Endothelial cell of umbilical vein (primary cell): ENCODE data around the gene CD47. TPM values are rescaled to one million over a fixed set of nuclear protein-coding genes. Genes with fewer than 3 reads are reported as not detected.

Source experiments
- BruUV-seq: library from RNA; stranded (reverse); fragments of 400-500 nt; replicated peaks from 2 replicates; lab custom pipeline; 2021; lab: Mats Ljungman, UMichigan
- CTCF ChIA-PET: fragments of 300-600, 350-600 bp; sonication (Branson Sonifier 250); formaldehyde crosslinking; loops from one replicate; lab custom pipeline; 2021; ENCODE audit warnings: antibody characterized with exemption, inconsistent platforms; lab: Charles Lee
- POLR2A ChIA-PET: fragments of 300-600, 350-600 bp; sonication (Branson Sonifier 250); formaldehyde crosslinking; loops from one replicate; lab custom pipeline; 2021; ENCODE audit warnings: antibody characterized with exemption, inconsistent platforms; lab: Charles Lee
- DNase-seq: peaks from one replicate; pipeline ENCODE4 v3.0.0-alpha.2; 2011; ENCODE audit warnings: low read depth, low spot score
- FAIRE-seq: peaks from 2 replicates; lab custom pipeline; 2011; peaks lifted over from hg19 to GRCh38; lab: Jason Lieb, UNC
- H2AFZ ChIP-seq: 2 replicates; pipeline ENCODE4 v1.6.0; 2012; ENCODE audit warnings: low read depth, low read length, control low read depth, inconsistent platforms
- H3K27ac ChIP-seq: 2 replicates; pipeline ENCODE4 v1.5.1; 2011; ENCODE audit warnings: low read depth, mild to moderate bottlenecking, control low read depth, low read length, moderate library complexity; ENCODE audit not compliant: insufficient read depth
- H3K27me3 ChIP-seq, 2 experiments: 2 replicates each; pipeline versions ENCODE4 v1.6.0 to v1.6.1; 2011; ENCODE audit warnings: low read length in 2 of 2, mixed read lengths in 1 of 2; ENCODE audit not compliant: control insufficient read depth in 2 of 2, insufficient read depth in 2 of 2
- H3K36me3 ChIP-seq, 2 experiments: 2 replicates in 1 of 2; 3 replicates in 1 of 2; pipeline ENCODE4 v1.5.1; 2011; ENCODE audit warnings: low read length in 2 of 2, mild to moderate bottlenecking in 1 of 2, moderate library complexity in 1 of 2; ENCODE audit not compliant: control insufficient read depth in 2 of 2, insufficient read depth in 2 of 2; ENCODE audit errors: extremely low read depth in 1 of 2
- H3K4me1 ChIP-seq: 3 replicates; pipeline ENCODE4 v1.5.1; 2011; ENCODE audit warnings: mild to moderate bottlenecking, low read length; ENCODE audit not compliant: control insufficient read depth, insufficient read depth; ENCODE audit errors: extremely low read depth
- H3K4me2 ChIP-seq: 2 replicates; pipeline ENCODE4 v1.6.1; 2011; ENCODE audit warnings: low read length, control low read depth, mixed read lengths; ENCODE audit not compliant: insufficient read depth
- H3K4me3 ChIP-seq, 3 experiments: fragments of 200-600 bp in 1 of 3; sonication (generic), shearing (Covaris generic) in 1 of 3; replicated peaks in 1 of 3; 2 replicates each; pipeline ENCODE4 v1.5.1; 2011 to 2016; ENCODE audit warnings: control low read depth in 3 of 3, low read length in 3 of 3, mild to moderate bottlenecking in 2 of 3, inconsistent platforms in 1 of 3, low read depth in 1 of 3, moderate library complexity in 1 of 3; ENCODE audit not compliant: insufficient read depth in 1 of 3
- H3K79me2 ChIP-seq: 2 replicates; pipeline ENCODE4 v1.6.0; 2012; ENCODE audit warnings: low read length, inconsistent platforms; ENCODE audit not compliant: control insufficient read depth, insufficient read depth
- H3K9ac ChIP-seq: replicated peaks from 2 replicates; pipeline ENCODE3; 2011; ENCODE audit warnings: low read length, control low read depth; ENCODE audit not compliant: insufficient read depth; ENCODE audit errors: extremely low read depth
- H3K9me1 ChIP-seq: replicated peaks from 3 replicates; pipeline ENCODE4 v1.6.0; 2011; ENCODE audit warnings: mild to moderate bottlenecking, low read length; ENCODE audit not compliant: control insufficient read depth, insufficient read depth; ENCODE audit errors: extremely low read depth
- H3K9me3 ChIP-seq: replicated peaks from 2 replicates; pipeline ENCODE4 v1.5.1; 2012; ENCODE audit warnings: low read length, inconsistent platforms; ENCODE audit not compliant: control insufficient read depth, insufficient read depth
- H4K20me1 ChIP-seq: replicated peaks from 2 replicates; pipeline ENCODE3; 2011; ENCODE audit warnings: mild to moderate bottlenecking, low read length; ENCODE audit not compliant: control insufficient read depth, insufficient read depth; ENCODE audit errors: extremely low read depth
- CTCF ChIP-seq, 2 donors: IDR thresholded peaks; 1 replicate in 1 of 2; 2 replicates in 1 of 2; pipeline ENCODE4 v1.5.1; 2011; ENCODE audit warnings: low read length in 2 of 2, mild to moderate bottlenecking in 2 of 2, moderate library complexity in 2 of 2, control low read depth in 1 of 2, inconsistent platforms in 1 of 2, low read depth in 1 of 2; ENCODE audit not compliant: insufficient read depth in 1 of 2; ENCODE audit errors: extremely low read depth in 1 of 2
- EZH2 ChIP-seq: IDR thresholded peaks from 2 replicates; pipeline ENCODE4 v1.6.1; 2012; ENCODE audit warnings: borderline replicate concordance, low read depth, mild to moderate bottlenecking, moderate library complexity, low read length, inconsistent platforms; ENCODE audit not compliant: severe bottlenecking
- FOS ChIP-seq: IDR thresholded peaks from 2 replicates; pipeline ENCODE4 v1.6.1; 2011; ENCODE audit warnings: mild to moderate bottlenecking, low read length, moderate library complexity, borderline replicate concordance; ENCODE audit not compliant: insufficient read depth
- GATA2 ChIP-seq: IDR thresholded peaks from 2 replicates; pipeline ENCODE4 v1.7.0; 2011; ENCODE audit warnings: low read depth, mild to moderate bottlenecking, moderate library complexity, mixed read lengths, low read length; ENCODE audit not compliant: insufficient read length, insufficient read depth
- JUN ChIP-seq: IDR thresholded peaks from 2 replicates; pipeline ENCODE4 v1.6.1; 2011; ENCODE audit warnings: borderline replicate concordance, low read depth; ENCODE audit not compliant: insufficient read length, insufficient read depth
- MYC ChIP-seq: IDR thresholded peaks from one replicate; pipeline ENCODE4 v1.6.1; 2011; ENCODE audit warnings: mild to moderate bottlenecking, low read depth, low read length
- POLR2A ChIP-seq: IDR thresholded peaks from 2 replicates; pipeline ENCODE4 v1.6.1; 2012; ENCODE audit warnings: low read depth, mild to moderate bottlenecking, control low read depth, low read length
- POLR2AphosphoS5 ChIP-seq: IDR thresholded peaks from 2 replicates; pipeline ENCODE4 v1.6.1; 2012; ENCODE audit warnings: low read depth, mild to moderate bottlenecking, control low read depth, low read length, moderate library complexity; ENCODE audit not compliant: insufficient read depth
- dilution Hi-C: fragments of 300-500 bp; cut with MboI; formaldehyde crosslinking; loops from one replicate; pipeline ENCODE4 v1.15.0; 2019; ENCODE audit warnings: low sequenced_read_pairs; ENCODE audit not compliant: extremely low pct_ligation_motif_present
- intact Hi-C: fragments of 100-400 bp; cut with micrococcal nuclease; formaldehyde crosslinking; loops from one replicate; pipeline ENCODE4 v1.10.0; 2022
- polyA plus RNA-seq, 4 experiments: library from polyadenylated mRNA; depleted of rRNA in 3 of 4; stranded (reverse) in 3 of 4; unstranded in 1 of 4; fragments of >200 nt; gene quantifications; 2 replicates each; pipeline versions ENCODE4 v1.2.1 to v1.2.3, GENCODE V29; 2011 to 2012; ENCODE audit warnings: missing spikeins in 1 of 4
- total RNA-seq: library from RNA; stranded (reverse); gene quantifications from 2 replicates; pipeline ENCODE4 v1.2.3, GENCODE V29; 2021
- TF ChIP-seq, protein P1 (sequence below): IDR thresholded peaks from 2 replicates; pipeline ENCODE4 v1.6.1; 2011; ENCODE audit not compliant: insufficient read depth, insufficient read length

The CD47 gene
- total and polyA plus RNA-seq, 2 donors (not counting 3 experiments of a cell fraction or from before 2014, with no cell fraction given) = 29.3 to 32.2 TPM

- ChIA-PET CTCF (no interaction called here), POLR2A (no interaction called here)
- Histone ChIP-seq H3K27me3 (no peaks in the 10 kb centered on the region), H3K36me3 (peaks cover 2 to 3% of the 10 kb centered on the region in 2 experiments), H3K4me1 (no peaks in the 10 kb centered on the region), H3K27ac (no peak overlapping the region), H2AFZ (no peak overlapping the region), H3K79me2 (no peaks in the 10 kb centered on the region), H4K20me1 (no peaks in the 10 kb centered on the region), H3K4me3 (no peak overlapping the region), H3K9me3 (no peaks in the 10 kb centered on the region), H3K4me2 (no peak overlapping the region), H3K9me1 (no peaks in the 10 kb centered on the region), H3K9ac (no peak overlapping the region)
- TF ChIP-seq GATA2 = no peak
- TF ChIP-seq, protein P1, sequence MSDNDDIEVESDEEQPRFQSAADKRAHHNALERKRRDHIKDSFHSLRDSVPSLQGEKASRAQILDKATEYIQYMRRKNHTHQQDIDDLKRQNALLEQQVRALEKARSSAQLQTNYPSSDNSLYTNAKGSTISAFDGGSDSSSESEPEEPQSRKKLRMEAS = no peak
- DNase-seq (no peak), FAIRE-seq (no peak)
- dilution Hi-C loops (no loop called here), intact Hi-C loops (no loop called here)
- BruUV-seq = no TSS peak
These were observed 34.9 kb downstream of the CD47 start for GRCh38 chr3:108055931-108056330.

GRCh38 chr3:108054935-108055334, 35.9 kb downstream of the CD47 start:
- intact Hi-C loops (no loop called here), dilution Hi-C loops (no loop called here)
- FAIRE-seq (no peak), DNase-seq (no peak)
- no TSS peak for BruUV-seq
- ChIA-PET POLR2A (no interaction called here), CTCF (no interaction called here)
- Histone ChIP-seq H3K79me2 (no peaks in the 10 kb centered on the region), H3K4me2 (no peak overlapping the region), H3K36me3 (peaks cover 2 to 3% of the 10 kb centered on the region in 2 experiments), H3K27me3 (no peaks in the 10 kb centered on the region), H3K4me3 (no peak overlapping the region), H3K9ac (no peak overlapping the region), H3K4me1 (no peaks in the 10 kb centered on the region), H2AFZ (no peak overlapping the region), H3K9me1 (no peaks in the 10 kb centered on the region), H3K27ac (no peak overlapping the region), H4K20me1 (no peaks in the 10 kb centered on the region), H3K9me3 (no peaks in the 10 kb centered on the region)
- TF ChIP-seq POLR2A (no peak), JUN (no peak), GATA2 (no peak), CTCF (IDR thresholded peaks at IDR 0.05; ENCODE audit: extremely low read depth in 1 of 2, insufficient read depth in 1 of 2, low read depth in 1 of 2, low read length in 2 of 2) (no peak), EZH2 (no peak), POLR2AphosphoS5 (no peak), FOS (no peak), MYC (no peak)
- TF ChIP-seq, protein P1 = no peak
